Stimulated activated CD8-positive, alpha-beta memory T cell treated with anti-CD3 and anti-CD28 coated beads, Interleukin-12 subunit alpha, Interleukin-12 subunit beta, amount 100 ng/mL, for 4 hours (primary cell): ENCODE results near the gene NMRAL1.

Experiments
- DNase-seq: peaks from one replicate; pipeline ENCODE4 v3.0.0-alpha.2; 2020; ENCODE audit warnings: low read depth

NMRAL1 gene

DNA sequence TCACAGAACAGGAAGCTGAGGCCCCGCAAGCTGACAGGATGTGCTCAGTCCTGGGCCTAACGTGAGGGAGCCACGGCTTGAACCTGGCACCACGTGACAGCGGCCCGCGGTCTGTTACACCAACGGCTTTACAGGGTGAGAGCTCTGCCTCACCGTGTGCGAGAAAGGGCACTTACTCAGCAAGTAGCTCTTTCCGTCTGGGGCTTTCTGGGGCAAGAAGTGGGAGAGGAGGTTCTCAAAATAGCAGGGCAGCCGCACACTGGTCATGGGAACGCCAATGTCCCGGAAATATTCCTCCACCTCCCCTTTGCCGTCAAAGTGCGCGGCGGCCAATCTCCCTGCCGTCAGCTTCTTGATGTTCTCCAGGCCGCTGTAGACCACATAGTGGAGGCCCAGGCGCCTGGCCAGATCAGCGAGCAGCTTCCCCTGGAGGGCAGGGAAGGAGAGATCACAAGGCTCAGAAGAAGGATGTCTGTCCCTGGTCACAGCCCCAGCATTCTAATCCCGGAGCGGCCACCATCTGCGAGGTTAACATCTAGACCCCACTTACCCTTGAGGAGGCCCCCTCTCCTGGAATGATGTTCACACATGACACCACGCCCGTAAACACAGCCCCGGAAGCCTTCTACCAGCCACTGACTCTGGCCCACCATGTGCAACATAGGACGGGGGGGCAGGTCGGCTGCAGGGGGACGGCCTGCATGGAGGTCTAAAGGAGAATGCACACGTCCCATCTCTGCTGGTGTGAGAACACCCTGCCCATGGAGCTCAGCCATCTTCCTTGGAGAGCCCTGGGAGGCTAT, 8.2 kb downstream of the NMRAL1 start:
- DNase-seq = peak; percentile 61

DNA sequence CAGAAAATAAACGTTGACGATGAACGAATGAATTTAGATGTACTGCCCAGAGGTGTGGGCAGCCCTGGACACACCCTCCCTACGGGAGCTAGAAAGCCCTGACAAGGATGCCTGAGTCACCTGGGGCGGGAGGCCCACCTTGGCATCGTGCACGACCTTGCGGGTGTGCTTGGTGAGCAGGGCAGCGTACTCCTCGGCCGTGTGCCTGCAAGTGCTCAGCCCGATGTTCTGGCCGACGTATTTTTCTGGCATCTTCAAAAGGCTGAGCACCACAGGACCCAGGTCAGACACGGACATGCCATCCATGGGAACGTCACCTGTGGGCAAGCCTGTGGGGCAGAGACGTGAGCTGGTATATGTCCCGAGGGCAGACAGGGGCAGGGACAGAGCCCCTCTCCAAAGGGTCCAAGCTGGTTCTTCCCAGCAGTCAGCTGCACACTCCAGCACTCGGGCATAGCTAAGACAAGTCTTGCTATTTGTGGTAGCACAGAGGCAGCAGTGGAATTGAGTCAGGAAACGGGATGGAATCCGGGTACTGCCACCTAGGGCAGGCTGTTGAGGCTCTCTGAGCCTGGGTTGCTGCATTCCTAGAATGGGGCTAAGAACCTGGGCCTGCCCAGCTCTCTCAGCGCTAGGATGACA, 10.8 kb downstream of the NMRAL1 start:
- DNase-seq = no peak

DNA sequence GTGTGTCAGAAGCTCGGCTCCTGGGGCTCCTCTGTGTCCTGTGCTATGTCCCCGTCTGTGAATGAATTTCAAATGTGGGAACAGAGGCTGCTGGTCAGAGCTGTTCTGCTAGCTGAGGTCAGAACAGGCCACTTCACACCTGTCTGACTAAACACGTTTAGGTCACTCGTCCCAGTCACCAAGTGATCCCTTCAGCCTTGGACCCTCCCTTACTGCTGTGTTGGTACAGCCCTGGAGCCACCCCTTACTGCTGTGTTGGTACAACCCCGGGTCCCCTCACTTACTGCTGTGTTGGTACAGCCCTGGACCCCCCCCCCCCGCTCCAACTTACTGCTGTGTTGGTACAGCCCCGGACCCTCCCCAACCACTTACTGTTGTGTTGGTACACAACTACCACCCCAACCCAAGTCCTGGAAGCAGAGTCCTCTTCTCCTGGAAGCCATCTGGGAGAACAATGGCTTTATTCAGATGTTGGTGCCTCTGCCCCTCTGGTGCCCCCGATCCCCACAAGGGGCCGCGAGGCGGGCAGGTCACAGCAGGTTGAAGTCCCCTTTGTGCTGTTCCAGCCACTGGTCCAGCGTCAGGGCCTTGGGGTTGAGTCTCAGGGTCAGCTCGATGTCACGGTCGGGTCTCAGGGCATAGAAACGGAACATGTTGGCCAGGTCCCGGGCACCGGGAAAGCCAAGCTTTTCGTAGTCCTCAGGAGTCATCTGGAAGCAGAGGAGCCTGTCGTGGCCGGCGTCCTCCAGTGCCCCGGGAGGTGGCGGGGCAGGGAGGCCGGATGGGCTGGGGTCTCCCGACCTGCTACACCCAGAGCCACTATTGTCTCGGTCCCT, 13.0 kb downstream of the NMRAL1 start:
- no peak for DNase-seq

DNA sequence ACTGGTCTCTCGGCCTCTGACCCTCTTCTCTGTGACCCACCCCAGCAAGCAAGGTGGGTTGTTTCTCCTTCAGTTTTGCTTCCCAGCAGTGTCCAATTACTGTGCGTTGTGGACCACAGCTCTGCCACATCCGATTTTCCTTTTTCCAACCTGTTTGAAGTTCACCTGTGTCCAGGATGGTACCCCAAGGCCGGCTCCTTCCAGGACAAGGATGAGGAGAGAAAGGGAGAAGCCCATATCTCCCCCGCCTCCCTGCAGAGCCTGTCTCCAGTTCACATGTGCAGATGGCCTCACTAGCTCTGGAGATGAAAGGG, 13.5 kb downstream of the NMRAL1 start:
- DNase-seq = no peak

DNA sequence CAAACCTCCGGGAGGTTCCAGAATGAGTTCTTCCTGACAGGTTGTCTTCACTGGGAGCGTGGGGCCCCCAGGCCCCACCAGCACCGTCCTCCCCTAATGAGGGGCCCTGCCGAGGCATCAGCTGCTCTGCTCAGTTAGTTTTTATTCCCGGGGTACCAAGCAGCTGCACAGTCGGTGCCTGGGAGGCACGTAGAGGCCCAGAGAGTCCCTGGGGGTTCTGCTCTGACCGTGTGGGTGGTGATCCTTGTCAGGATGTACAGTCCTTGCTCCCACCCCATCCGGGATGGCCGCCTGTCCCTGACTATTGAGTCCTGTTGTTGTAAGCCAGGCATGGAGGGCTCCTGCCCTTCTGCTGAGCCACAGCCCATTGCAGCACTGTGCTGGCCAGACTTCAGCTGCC, 18.5 kb downstream of the NMRAL1 start:
- DNase-seq = no peak

DNA sequence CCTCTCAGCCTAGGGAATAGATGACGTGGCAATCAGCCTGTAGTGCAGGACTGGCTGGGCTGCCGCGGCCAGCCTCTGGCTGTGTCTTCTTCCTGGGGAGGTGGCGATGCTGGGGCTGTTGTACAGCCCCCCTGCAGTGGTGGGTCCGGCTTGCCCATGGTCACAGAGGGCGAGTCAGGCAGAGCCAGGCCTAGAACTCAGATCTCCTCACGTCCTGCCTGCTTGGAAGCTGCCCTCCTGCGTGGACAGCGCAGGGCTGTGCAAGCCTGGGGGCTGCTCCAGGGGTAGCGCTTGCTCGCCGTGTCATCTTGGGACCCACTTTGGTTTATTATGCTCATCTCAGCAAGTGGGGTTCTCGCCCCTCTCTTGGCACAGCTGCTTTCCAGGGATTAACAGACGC, 19.3 kb downstream of the NMRAL1 start:
- DNase-seq = no peak

DNA sequence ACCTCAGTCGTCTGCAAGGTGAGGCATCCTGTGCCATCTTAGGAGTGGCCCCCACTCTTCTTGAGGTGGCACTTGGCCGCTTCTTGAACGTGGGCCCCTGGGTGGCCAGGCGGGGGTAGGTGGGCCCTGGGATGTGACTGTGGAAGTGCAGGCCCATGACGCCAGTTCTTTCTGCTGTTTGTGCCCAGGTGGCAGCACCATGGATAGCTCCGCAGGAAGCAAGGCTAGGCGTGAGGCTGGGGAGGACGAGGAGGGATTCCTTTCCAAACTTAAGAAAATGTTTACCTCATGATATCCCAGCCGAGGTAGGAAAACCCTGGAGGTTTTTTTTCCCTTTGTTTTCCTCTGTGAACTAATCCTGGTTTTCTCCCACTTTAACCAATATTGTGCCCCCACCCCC, 19.8 kb downstream of the NMRAL1 start:
- no peak for DNase-seq

DNA sequence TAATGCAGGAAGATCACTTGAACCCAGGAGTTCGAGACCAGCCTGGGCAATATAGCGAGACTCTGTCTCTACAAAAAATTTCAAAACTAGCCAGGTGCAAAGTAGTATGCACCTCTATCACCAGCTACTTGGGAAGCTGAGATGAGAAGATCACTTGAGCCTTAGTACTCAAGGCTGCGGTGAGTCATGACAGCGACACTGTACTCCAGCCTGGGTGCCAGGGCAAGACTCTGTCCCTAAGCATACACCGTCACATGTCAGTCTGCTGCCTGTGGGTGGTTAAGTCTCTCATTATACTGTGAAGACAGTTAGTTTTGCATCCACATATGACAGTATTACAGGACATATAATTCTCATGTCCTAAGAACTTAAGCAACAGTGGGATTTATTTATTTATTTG, 21.8 kb downstream of the NMRAL1 start:
- no peak for DNase-seq

DNA sequence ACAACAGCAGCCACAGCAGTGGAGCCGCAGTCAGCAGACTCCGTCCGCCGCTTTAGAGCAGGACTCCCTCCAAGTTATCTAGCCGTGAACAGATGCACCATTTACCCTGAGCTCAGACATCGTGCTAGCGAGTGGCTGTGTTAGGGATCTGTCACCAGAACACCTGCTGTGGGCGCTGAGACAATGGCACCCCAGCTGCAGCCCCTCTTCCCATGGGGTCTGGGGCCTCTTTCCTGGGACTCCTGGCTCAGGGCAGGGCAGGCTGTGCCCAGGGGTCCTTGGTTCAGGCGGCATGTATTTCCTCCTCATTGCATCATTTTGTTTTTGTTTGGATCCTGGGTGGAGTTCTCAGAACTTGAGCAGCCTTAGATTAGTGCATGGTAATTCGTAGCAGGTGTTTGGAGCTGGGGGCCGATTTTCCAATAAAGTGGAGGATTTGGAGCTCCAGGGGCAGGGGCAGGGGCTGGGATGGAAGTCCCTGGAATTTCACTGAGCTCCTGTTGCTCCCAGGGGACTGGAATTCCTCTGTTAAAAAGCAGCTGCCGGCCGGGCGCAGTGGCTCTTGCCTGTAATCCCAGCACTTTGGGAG, 23.4 kb downstream of the NMRAL1 start:
- DNase-seq = no peak

DNA sequence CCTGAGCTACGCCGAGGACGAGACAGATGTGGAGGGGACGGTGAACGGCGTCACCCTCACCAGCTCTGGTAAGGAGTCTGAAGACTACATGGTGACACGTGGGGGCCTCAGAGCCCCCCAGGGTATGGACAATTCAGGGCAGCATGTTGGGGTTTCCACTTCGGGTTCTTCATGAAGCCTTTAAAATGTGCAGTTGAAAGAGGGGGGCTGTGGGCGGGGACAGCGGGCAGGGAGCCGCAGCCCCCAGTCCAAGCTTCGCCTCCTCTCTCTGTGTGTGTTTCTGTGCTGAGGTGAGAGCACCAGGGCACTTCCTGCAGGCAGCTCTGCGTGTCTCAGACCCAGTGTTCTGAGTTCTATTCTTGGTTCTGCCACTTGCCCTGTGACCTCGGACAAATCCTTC, 24.0 kb downstream of the NMRAL1 start:
- DNase-seq = no peak

DNA sequence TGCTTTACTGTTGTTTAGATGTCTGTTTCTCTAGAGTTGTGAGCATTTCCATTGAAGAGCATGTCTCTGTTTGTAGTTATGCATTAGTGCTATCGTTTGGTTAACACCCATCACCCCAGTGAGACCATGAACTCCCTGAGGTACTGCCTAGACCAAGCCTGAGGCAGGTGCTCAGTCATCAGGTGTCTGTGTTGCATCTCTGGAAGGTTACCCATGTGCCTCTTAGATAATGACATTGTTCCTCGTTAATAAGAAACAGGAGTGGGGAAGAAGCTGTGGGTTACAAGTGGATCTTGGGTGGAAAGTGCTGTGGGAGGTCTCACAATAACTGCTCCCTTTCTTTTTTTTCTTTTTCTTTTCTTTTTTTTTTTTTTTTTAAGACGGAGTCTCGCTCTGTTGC, 30.4 kb downstream of the NMRAL1 start:
- DNase-seq = no peak

DNA sequence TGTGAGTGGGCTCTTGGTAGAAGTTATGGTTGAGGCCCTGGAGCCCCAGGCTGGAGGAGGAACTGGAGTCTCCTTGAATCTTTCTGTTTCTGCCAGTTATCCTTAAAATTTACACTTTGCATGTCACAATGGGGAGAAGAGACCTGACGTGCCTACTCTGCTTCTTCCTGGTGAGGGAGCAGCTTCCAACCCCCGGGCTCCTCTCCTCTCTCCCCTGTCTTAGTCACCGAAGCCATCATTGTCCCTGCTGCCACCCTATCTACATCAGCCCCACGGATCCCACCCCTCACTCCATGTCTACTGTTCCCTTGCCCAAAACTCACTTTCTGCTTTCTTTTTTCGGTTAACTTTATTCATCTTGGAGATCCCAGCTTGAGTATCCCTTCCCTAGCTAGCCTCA, 31.2 kb downstream of the NMRAL1 start:
- no peak for DNase-seq

DNA sequence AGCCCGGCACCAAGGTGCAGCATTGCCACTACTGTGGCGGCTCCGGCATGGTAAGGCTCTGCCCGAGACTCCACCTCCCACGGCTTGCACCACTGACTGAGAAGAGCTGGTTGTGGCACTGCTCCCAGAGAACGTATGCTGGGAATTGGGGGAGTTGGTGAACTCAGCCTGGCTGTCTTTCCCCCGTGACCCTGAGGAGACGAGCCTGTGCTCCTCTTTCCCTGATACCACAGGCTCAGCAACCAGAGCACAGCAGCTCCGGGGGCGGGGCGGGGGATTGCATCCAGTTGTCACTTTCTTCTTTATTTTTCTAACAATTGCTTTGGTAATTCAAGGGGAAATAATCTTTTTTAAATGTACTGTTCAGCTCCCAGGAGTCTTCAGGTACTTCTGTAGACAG, 32.1 kb downstream of the NMRAL1 start:
- DNase-seq = no peak

DNA sequence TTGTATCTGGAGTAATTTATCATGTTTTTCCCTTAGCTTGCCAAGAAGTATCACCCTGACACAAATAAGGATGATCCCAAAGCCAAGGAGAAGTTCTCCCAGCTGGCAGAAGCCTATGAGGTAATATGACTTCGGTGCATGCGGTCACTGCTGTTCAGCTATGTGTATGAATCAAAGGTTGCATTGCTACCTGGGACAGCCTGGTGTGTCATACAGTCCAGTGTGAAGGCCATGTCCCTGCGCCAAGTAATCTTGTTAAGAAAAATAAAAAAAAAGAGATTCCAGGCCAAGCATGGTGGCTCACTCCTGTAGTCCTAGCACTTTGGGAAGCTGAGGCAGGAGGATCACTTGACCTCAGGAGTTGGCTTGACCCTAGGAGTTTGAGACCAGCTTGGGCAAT, 37.1 kb downstream of the NMRAL1 start:
- DNase-seq = no peak

DNA sequence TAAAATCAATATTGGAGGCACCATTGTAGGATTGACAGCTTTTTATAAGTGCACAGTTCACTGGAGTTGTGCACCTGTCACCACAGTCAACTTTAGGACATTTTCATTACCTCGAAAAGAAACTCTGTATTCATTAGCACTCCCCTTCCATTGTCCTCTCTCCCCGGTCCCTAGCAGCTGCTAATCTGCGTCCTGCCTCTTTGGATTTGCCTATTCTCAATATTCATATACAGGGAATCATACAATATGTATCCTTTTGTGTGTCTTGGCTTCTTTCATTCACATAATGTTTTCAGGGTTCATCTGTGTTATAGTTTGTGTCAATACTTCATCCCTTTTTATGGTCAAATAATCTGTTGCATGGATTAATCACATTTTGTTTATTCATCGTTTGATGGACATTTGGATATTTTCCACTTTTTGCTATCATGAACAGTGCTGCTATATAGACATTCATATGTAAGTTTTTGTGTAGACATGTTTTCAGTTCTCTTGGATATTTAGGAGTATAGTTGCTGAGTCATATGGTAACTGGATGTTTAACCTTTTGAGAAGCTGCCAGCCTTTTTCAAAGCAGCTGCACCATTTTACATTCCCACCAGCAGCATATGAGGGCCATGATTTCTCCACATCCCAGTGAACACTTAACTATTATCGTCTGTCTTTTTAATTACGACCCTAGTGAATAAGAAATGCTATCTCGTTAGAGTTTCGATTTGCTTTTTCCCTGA, 38.9 kb downstream of the NMRAL1 start:
- DNase-seq = no peak

DNA sequence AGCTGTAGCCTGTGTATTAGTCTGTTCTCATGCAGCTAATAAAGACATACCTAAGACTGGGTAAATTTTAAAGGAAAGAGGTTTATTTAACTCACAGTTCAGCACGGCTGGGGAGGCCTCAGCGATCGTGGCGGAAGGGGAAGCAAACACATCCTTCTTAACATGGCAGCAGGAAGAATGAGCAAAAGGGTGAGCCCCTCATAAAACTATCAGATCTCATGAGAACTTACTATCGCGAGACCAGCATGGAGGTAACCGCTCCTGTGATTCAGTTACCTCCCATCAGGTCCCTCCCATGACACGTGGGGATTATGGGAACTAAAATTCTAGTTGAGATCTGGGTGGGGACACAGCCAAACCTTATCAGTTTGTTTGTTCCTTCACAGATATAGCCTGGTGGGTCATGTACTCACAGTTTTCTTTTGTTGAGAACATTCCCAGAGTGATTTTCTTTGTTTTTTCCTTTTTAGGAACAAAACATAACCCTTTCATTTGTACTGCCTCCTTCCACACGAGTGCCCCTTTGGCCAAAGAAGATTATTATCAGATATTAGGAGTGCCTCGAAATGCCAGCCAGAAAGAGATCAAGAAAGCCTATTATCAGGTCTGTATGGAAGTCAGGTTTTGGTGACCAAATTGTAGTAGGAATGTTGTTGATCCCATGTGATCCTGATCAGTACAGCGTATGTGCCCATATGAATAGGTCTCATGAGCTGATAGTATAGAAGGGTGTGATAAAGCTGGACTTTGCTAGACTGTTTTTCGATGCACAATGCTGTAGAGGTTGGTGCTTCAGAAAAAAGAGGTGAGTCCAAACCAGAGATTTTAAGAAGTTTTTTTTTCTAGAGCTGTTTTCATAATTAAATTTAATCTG, 40.3 kb downstream of the NMRAL1 start:
- no peak for DNase-seq

DNA sequence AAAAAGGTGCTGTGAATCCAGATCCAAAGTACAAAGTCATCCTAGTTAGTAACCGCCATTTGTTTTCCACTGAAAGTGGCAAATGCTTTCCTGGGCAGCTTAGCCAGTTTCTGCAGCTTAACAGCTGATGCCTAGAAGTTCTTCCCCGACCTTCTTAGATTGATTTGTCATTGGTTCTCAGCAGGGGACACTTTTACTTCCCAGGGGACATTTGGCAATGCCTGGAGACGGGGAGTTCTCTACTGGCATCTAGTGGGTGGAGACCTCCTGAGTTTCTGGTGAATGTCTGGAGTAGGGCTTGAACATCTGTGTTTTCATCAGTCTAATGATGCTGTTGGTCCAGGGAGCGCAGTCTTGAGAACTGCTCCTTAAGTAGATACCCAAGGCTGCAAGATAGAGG, 41.2 kb downstream of the NMRAL1 start:
- DNase-seq = no peak

DNA sequence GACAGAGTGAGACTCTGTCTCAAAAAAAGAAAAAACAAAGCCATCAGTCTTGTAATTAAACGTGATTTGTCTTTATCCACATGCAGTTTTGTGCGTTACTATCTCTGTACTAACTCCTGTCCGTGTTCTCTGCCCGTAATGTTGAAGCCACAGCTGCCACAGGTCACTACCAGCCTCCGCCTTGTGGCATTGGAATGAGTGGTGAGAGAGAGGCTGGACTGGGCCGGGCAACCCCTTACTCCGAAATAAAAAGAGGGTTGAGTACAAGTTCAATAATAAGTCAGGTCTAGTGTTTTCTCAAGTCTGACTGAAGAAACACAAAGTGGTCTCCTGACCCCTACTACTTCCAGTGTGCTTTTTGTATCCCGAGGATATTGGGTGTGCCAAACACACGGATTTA, 43.4 kb downstream of the NMRAL1 start:
- DNase-seq = no peak

DNA sequence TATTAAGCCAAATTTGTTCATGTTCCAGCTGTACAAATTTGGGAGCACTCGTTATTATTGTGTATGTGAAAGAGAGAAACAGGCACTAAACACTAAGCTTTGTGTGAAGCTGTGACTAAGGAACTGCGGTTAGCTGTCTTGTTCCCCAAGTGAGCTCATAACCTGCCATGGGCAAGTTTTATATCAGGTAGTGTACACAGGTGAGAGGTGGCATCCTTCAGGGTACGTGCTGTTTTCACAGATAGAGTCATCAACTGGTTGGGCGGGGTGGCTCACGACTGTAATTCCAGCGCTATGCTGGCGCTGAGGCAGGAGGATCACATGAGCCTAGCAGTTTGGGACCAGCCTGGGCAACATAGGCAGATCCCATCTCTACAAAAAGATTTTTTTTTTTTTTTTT, 45.9 kb downstream of the NMRAL1 start:
- no peak for DNase-seq

DNA sequence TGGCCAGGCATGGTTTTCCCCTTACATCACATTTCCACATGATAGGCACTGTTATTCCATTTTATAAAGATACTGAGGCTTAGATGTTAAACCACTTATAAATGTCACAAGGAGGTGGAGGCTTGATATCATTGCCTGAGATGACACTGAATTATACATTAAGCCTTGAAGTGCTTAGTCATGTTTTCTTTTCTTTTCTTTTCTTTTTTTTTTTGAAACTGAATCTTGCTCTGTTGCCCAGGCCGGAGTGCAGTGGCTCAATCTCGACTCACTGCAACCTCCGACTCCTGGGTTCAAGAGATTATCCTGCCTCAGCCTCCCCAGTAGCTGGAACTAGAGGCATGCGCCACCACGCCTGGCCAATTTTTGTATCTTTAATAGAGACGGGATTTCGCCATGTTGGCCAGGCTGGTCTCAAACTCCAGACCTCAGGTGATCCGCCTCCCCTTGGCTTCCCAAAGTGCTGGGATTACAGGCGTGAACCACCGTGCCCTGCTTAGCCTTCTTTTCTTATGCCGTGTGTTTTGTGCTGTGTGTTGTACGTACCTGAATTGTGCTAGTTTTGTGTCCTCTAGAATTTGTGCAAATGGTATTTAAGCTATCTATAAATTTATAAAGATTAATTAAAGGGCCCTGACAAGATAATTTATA, 47.6 kb downstream of the NMRAL1 start:
- DNase-seq = no peak
